Fibroblast of mammary gland (primary cell): ENCODE data around the gene ANKRD11.
A peak's percentile ranks its signal among the peaks of the same experiment; 100 is the strongest.
"Not testable (repeated sequence)": the region's sequence is repeated elsewhere in the genome, so short reads cannot be mapped to it uniquely, and the experiment has no call there.

Experiments
- DNase-seq: peaks from one replicate; pipeline ENCODE4 v3.0.0-alpha.2; 2010; ENCODE audit warnings: low read depth
- H3K4me3 ChIP-seq: 2 replicates; pipeline ENCODE4 v1.5.1; 2011; ENCODE audit warnings: low read depth, mild to moderate bottlenecking, low read length, moderate library complexity; ENCODE audit not compliant: control insufficient read depth
- CTCF ChIP-seq: conservative IDR thresholded peaks from 2 replicates; pipeline ENCODE4 v1.5.1; 2011; ENCODE audit warnings: low read depth, low read length, inconsistent platforms; ENCODE audit not compliant: control insufficient read depth, insufficient read depth

ANKRD11 gene

DNA sequence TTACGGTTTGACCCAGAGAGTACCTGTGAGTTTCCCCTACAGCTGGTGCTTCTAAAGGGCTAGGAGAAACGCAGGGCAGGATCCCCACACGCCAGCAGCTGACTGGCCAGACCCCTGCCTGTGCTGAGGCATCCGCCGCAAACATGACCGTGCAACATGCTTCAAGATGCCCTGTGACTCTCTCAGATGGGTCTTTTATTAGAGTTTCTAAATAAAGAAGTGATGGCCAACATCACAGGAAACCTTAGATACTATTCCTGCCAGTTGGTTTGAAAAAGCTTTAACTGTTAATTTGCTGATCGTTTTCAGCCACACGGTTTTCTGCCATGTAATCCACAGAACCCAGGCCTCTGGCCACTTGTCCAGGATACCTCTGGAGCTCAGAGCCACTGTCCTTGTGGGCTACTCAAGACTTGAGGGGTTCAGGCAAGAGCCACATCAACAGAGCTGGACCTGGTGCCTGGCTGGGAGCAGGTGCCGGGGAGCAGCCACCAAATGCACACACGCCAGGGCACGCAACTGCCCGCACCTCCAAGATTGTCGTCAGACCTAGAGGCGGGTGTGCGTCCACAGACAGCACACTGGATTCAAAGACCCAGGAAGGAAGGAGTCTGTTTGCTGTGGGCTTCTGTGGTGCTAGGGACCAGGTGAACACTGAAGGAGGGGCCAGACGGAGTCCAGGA, 154.4 kb downstream of the ANKRD11 start:
- no peak overlapping the region for H3K4me3 ChIP-seq
- no peak for TF ChIP-seq CTCF
- no peak for DNase-seq

DNA sequence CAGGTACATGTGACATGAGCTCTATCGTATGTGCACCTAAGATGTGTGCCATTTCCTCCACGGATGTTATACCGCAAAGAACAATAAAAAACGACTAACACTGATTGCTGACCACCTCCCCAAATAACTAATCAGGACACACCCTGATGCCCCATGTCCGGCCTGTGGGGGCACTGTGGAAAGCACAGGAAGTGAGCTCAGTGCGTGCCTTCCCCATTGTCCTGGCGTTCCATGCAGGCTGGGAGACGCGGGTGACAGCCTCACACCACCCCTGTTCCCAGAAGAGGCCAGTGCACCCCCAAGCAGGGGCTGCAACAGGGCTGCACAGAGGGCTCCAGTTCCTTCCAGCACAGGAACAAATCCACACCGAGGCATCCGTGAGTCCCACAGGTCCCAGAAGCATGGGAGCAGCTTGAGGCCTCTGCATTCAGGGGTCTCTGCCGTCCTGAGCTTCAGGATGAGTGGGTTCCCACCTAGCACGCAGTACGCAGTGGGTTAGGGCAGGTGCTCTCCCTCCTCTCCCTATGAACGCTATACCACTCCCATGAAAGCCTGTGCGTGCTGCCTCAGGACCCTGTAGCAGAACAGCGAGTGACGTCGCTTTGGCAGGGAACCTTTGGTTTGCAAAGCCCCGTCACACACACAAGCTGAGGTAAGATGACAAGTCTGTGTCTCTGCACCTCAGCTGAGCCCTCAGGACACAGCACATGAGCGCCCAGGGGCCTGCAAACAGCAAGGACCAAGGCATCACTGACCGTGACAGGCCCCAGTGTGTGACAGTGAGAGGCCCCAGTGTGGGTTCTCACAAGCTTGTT, 155.2 kb downstream of the ANKRD11 start:
- no peak for DNase-seq
- no peak overlapping the region for H3K4me3 ChIP-seq
- peak; percentile 8 for TF ChIP-seq CTCF

DNA sequence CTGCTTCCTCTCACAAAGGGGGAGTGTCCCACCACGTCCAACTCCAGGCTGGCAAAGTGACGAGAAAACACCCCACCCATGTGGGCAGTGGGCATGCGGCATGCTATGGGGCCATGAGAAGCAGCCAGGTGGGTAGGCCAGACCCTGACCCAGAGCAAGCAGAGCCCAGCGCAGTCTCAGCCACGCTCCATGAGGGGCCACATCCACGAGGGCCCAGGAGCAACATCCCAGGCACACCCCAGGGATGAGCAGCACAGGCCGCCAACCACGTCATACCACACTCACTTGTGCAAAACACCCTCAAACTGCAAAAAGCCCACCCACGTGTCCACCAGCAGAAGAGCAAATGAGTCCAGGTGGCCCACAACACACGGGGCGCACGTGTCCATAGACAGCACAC, 155.9 kb downstream of the ANKRD11 start:
- TF ChIP-seq CTCF, result no peak
- peak; percentile 26 for DNase-seq
- H3K4me3 ChIP-seq, result no peak overlapping the region

GRCh38 chr16:89334050-89334449, 156.3 kb downstream of the ANKRD11 start:
- DNase-seq, result no peak
- no peak for TF ChIP-seq CTCF
- H3K4me3 ChIP-seq, result no peak overlapping the region

GRCh38 chr16:89333401-89334001, 156.9 kb downstream of the ANKRD11 start:
- DNase-seq, result peak; percentile 93
- H3K4me3 ChIP-seq, result not testable (repeated sequence)
- peak; percentile 66 for TF ChIP-seq CTCF

GRCh38 chr16:89332902-89333245, 157.5 kb downstream of the ANKRD11 start:
- DNase-seq, result peak; percentile 37
- H3K4me3 ChIP-seq, result no peak overlapping the region
- TF ChIP-seq CTCF, result no peak
